SHP77 (cell line): Measurements from ENCODE around the gene RPS8.
"Not testable (repeated sequence)": the region's sequence is repeated elsewhere in the genome, so short reads cannot be mapped to it uniquely, and the experiment has no call there.

Source experiments
- DNase-seq, 2 experiments: peaks; one replicate each; lab custom pipeline; 2025; lab: John Stamatoyannopoulos, UW

Gene RPS8

GRCh38 chr1:44803062-44803311, 27.6 kb downstream of the RPS8 start:
- no peak for DNase-seq

GRCh38 chr1:44803312-44804095, 28.2 kb downstream of the RPS8 start:
- no peak for DNase-seq

- no peak for DNase-seq
Observed at GRCh38 chr1:44805311-44806024, 30.1 kb downstream of the RPS8 start.

GRCh38 chr1:44806025-44806703, 30.8 kb downstream of the RPS8 start:
- no peak for DNase-seq

- DNase-seq: no peak
Observed at GRCh38 chr1:44806704-44807363, 31.5 kb downstream of the RPS8 start, which contains the start of gene DYNLT4. DYNLT4 (minus strand) TSS chr1:44807351; CDS start chr1:44806668, 683 bp downstream.

GRCh38 chr1:44807364-44808062, 32.2 kb downstream of the RPS8 start:
- DNase-seq: peak; percentile 89 to 90

- peak in 1 of 2 experiments; percentile 52 for DNase-seq
Observed at GRCh38 chr1:44808063-44808937, 33.0 kb downstream of the RPS8 start, which contains the start of gene BTBD19. BTBD19 (plus strand) TSS chr1:44808523; CDS start chr1:44808821, 298 bp downstream.

- DNase-seq: no peak
Observed at GRCh38 chr1:44808938-44809917, 33.9 kb downstream of the RPS8 start.

- no peak for DNase-seq
Observed at GRCh38 chr1:44810101-44810761, 34.9 kb downstream of the RPS8 start.

GRCh38 chr1:44810762-44811105, 35.4 kb downstream of the RPS8 start:
- not testable (repeated sequence) for DNase-seq

- no peak for DNase-seq
Observed at GRCh38 chr1:44811234-44811633, 35.9 kb downstream of the RPS8 start.

- DNase-seq: no peak
Observed at GRCh38 chr1:44812822-44813543, 37.6 kb downstream of the RPS8 start.

- not testable (repeated sequence) for DNase-seq
Observed at GRCh38 chr1:44815926-44816325, 40.6 kb downstream of the RPS8 start.

GRCh38 chr1:44817307-44817706, 42.0 kb downstream of the RPS8 start:
- DNase-seq: no peak

- DNase-seq: no peak
Observed at GRCh38 chr1:44817771-44818495, 42.6 kb downstream of the RPS8 start.

- DNase-seq: no peak
Observed at GRCh38 chr1:44819196-44819607, 43.9 kb downstream of the RPS8 start.

- peak; percentile 96 to 97 for DNase-seq
Observed at GRCh38 chr1:44819608-44820327, 44.4 kb downstream of the RPS8 start.
